K562 (cell line): ENCODE results near the gene SNRPD2. TPM values are rescaled to one million over a fixed set of nuclear protein-coding genes. Genes with fewer than 3 reads are reported as not detected.

Source experiments
- KLF16 ChIP-seq: IDR thresholded peaks from 2 replicates; pipeline ENCODE4 v1.6.1; 2016; ENCODE audit warnings: antibody characterized with exemption
- LEF1 ChIP-seq: fragments of 450-650 bp; IDR thresholded peaks from 2 replicates; pipeline ENCODE4 v1.6.1; 2016; ENCODE audit warnings: mild to moderate bottlenecking
- MEF2D ChIP-seq: conservative IDR thresholded peaks from 2 replicates; pipeline ENCODE4 v1.6.1; 2016; ENCODE audit warnings: low read depth, missing genetic modification characterization, missing compliant biosample characterization
- MIER1 ChIP-seq: fragments of 450-650 bp; IDR thresholded peaks from 2 replicates; pipeline ENCODE4 v1.6.1; 2016; ENCODE audit warnings: antibody characterized with exemption, mild to moderate bottlenecking, low read depth
- MTA2 ChIP-seq: fragments of 450-650 bp; IDR thresholded peaks from 2 replicates; pipeline ENCODE4 v1.6.1; 2016; ENCODE audit warnings: low read depth
- RHOXF2B ChIP-seq: fragments of 250-450 bp; sonication (Bioruptor Pico); conservative IDR thresholded peaks from 2 replicates; pipeline ENCODE4 v1.5.1; 2021
- polyA plus RNA-seq, 8 experiments: library from polyadenylated mRNA; depleted of rRNA in 4 of 8; stranded (reverse) in 5 of 8; unstranded in 3 of 8; fragments of >200 nt; fragmentation: Nextera tagmentation in 2 of 8; fragmentation: Illumina TruSeq in 1 of 8; extraction: Ambion mirVana in 2 of 8; extraction: Trizol in 1 of 8; gene quantifications; 2 replicates each; pipeline versions ENCODE4 v1.2.1 to v1.2.3, GENCODE V29; 2011 to 2014; ENCODE audit warnings: inconsistent platforms in 1 of 8, missing spikeins in 1 of 8
- total RNA-seq, 7 experiments: library from RNA; depleted of rRNA in 6 of 7; stranded (reverse); fragments of >200 nt in 6 of 7; fragmentation: Illumina TruSeq in 2 of 7; extraction: Trizol in 2 of 7; gene quantifications; 2 replicates each; pipeline versions ENCODE4 v1.2.1 to v1.2.3, GENCODE V29; 2011 to 2021; ENCODE audit warnings: low replicate concordance in 1 of 7
- TF ChIP-seq, protein P1 (sequence below): sonication (generic); formaldehyde crosslinking; IDR thresholded peaks from 2 replicates; pipeline ENCODE4 v1.8.1; 2023; ENCODE audit warnings: mild to moderate bottlenecking, missing genetic modification reagents
- TF ChIP-seq, protein P2 (sequence below): fragments of 450-650 bp; formaldehyde crosslinking; IDR thresholded peaks from 2 replicates; pipeline ENCODE4 v1.4.0; 2022; ENCODE audit warnings: missing genetic modification characterization
- TF ChIP-seq, protein P3 (sequence below): fragments of 450-650 bp; formaldehyde crosslinking; IDR thresholded peaks from 2 replicates; pipeline ENCODE4 v1.4.0; 2020; ENCODE audit warnings: mild to moderate bottlenecking
- TF ChIP-seq, protein P4 (sequence below): fragments of 450-650 bp; formaldehyde crosslinking; IDR thresholded peaks from 2 replicates; pipeline ENCODE4 v1.4.0; 2022; ENCODE audit warnings: missing genetic modification characterization
- TF ChIP-seq, protein P5 (sequence below): fragments of 250-450 bp; sonication (Bioruptor Pico); IDR thresholded peaks from 2 replicates; pipeline ENCODE4 v1.5.0; 2021; ENCODE audit warnings: mild to moderate bottlenecking, moderate library complexity
- TF ChIP-seq, protein P6 (sequence below), 3 experiments: fragments of 200-800 bp in 1 of 3; fragments of 250-450 bp in 1 of 3; fragments of 450-650 bp in 1 of 3; sonication (Bioruptor Pico) in 1 of 3; sonication (Bioruptor generic) in 1 of 3; formaldehyde crosslinking in 1 of 3; IDR thresholded peaks; 2 replicates each; pipeline versions ENCODE4 v1.6.1 to v1.8.0; 2016 to 2022; ENCODE audit warnings: mild to moderate bottlenecking in 2 of 3, missing genetic modification characterization in 2 of 3, missing compliant biosample characterization in 1 of 3, moderate library complexity in 1 of 3

SNRPD2 gene
- total and polyA plus RNA-seq, 9 of the 15 experiments (the other 6 are each of a cell fraction or from before 2014, with no cell fraction given): 728 to 4,411 (median 1,029) TPM

DNA sequence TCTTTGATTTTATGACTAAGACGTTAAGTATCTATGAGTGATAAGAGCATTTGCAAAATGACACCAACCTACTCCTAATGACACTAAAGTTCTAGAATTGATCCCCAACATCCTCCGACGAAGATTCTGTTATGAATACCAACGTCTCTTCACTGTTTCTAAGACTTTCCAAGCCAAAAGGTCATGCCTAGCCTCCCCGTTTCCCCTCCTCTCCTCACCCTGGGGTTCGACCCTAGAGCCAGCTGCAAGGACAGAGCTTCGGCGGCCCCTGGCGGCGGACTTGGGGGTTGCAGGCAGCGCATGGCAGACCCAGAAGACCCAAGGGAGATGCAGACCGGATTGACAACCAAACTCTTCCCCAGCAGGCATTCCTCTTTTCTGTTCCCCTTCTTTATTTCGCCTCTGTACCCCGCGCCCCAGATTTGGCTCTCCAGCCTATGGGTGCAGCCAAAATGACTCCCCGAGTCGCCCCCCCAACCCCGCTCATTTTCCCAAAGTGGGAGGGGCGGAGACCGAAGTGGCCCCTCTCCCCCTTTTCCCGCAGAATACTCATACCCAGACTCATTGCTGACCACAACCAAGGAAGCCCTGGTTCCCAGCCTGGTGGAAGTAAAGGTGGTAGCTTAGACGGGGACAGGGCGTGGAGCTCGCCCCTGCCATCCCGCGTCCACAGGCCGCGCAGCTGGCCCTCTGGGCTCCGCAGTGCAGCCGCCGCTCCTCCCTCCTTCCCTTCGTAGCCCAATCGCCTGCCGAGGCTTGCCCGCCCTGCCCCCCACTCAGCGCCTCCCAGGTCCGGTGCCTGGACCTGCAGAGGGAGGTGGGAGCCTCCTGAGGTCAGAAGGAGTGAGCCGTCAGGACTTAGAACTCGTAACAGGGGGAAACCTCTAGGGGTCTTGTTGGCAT, 48.5 kb downstream of the SNRPD2 start (continued):
- TF ChIP-seq, protein P1, sequence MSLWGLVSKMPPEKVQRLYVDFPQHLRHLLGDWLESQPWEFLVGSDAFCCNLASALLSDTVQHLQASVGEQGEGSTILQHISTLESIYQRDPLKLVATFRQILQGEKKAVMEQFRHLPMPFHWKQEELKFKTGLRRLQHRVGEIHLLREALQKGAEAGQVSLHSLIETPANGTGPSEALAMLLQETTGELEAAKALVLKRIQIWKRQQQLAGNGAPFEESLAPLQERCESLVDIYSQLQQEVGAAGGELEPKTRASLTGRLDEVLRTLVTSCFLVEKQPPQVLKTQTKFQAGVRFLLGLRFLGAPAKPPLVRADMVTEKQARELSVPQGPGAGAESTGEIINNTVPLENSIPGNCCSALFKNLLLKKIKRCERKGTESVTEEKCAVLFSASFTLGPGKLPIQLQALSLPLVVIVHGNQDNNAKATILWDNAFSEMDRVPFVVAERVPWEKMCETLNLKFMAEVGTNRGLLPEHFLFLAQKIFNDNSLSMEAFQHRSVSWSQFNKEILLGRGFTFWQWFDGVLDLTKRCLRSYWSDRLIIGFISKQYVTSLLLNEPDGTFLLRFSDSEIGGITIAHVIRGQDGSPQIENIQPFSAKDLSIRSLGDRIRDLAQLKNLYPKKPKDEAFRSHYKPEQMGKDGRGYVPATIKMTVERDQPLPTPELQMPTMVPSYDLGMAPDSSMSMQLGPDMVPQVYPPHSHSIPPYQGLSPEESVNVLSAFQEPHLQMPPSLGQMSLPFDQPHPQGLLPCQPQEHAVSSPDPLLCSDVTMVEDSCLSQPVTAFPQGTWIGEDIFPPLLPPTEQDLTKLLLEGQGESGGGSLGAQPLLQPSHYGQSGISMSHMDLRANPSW (CRISPR knock-in tag): no peak
- TF ChIP-seq, protein P2, sequence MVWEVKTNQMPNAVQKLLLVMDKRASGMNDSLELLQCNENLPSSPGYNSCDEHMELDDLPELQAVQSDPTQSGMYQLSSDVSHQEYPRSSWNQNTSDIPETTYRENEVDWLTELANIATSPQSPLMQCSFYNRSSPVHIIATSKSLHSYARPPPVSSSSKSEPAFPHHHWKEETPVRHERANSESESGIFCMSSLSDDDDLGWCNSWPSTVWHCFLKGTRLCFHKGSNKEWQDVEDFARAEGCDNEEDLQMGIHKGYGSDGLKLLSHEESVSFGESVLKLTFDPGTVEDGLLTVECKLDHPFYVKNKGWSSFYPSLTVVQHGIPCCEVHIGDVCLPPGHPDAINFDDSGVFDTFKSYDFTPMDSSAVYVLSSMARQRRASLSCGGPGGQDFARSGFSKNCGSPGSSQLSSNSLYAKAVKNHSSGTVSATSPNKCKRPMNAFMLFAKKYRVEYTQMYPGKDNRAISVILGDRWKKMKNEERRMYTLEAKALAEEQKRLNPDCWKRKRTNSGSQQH: no peak
- TF ChIP-seq RHOXF2B (CRISPR knock-in tag) (no peak), MEF2D (tag) (no peak), LEF1 (no peak), MIER1 (no peak; the same call in 1 of the 2 replicates), KLF16 (peak; percentile 78), MTA2 (no peak)
- TF ChIP-seq, protein P3, sequence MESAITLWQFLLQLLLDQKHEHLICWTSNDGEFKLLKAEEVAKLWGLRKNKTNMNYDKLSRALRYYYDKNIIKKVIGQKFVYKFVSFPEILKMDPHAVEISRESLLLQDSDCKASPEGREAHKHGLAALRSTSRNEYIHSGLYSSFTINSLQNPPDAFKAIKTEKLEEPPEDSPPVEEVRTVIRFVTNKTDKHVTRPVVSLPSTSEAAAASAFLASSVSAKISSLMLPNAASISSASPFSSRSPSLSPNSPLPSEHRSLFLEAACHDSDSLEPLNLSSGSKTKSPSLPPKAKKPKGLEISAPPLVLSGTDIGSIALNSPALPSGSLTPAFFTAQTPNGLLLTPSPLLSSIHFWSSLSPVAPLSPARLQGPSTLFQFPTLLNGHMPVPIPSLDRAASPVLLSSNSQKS (CRISPR knock-in tag): no peak
- TF ChIP-seq, protein P4, sequence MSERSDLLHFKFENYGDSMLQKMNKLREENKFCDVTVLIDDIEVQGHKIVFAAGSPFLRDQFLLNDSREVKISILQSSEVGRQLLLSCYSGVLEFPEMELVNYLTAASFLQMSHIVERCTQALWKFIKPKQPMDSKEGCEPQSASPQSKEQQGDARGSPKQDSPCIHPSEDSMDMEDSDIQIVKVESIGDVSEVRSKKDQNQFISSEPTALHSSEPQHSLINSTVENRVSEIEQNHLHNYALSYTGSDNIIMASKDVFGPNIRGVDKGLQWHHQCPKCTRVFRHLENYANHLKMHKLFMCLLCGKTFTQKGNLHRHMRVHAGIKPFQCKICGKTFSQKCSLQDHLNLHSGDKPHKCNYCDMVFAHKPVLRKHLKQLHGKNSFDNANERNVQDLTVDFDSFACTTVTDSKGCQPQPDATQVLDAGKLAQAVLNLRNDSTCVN (CRISPR knock-in tag): no peak
- TF ChIP-seq, protein P5, sequence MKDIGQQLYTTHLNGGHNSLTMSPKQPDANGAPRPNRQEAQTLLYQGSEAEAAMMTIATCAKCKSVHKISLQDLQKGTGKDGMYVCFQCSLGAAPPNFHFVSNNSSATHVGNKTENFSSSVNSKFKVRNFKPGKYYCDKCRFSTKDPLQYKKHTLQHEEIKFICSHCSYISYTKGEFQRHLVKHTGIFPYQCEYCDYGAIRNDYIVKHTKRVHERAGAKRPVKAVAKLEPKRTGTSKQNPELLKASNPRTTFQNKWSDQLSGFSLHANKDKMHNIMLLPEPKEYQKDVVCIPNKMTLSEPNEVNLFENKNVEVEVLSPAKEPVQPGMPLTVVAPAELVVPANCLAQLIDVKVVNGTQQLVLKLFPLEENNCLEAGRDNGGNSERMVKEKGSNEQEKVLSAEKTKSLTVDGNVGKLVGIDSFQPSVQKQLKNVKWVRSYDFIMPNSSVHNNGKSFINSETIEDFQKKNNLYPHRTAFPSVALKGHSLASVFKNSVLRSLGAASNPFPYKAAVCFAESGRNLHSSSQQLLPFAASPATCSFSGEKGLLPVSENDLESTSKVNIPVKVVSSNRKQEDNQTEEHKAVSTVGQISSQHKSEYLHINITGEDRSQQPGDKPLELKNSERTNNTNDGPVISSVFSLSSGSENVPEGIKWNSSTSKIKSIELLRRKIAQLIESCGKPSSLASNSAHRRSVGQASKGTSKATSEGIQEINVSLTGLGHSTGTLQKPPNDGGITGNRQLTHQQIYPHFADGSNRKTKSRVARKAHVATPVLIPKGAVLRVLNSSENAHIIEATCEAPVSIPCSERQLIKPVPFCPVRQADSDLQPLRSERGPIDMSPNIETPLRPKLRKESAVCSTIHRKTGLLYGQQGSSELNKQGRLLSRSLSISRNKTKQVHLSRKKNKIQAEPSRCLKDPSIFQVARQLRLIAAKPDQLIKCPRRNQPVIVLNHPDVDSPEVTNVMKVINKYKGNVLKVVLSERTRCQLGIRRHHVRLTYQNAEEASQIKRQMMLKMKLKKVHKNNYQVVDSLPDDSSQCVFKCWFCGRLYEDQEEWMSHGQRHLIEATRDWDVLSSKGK (CRISPR knock-in tag): no peak
- TF ChIP-seq, protein P6, sequence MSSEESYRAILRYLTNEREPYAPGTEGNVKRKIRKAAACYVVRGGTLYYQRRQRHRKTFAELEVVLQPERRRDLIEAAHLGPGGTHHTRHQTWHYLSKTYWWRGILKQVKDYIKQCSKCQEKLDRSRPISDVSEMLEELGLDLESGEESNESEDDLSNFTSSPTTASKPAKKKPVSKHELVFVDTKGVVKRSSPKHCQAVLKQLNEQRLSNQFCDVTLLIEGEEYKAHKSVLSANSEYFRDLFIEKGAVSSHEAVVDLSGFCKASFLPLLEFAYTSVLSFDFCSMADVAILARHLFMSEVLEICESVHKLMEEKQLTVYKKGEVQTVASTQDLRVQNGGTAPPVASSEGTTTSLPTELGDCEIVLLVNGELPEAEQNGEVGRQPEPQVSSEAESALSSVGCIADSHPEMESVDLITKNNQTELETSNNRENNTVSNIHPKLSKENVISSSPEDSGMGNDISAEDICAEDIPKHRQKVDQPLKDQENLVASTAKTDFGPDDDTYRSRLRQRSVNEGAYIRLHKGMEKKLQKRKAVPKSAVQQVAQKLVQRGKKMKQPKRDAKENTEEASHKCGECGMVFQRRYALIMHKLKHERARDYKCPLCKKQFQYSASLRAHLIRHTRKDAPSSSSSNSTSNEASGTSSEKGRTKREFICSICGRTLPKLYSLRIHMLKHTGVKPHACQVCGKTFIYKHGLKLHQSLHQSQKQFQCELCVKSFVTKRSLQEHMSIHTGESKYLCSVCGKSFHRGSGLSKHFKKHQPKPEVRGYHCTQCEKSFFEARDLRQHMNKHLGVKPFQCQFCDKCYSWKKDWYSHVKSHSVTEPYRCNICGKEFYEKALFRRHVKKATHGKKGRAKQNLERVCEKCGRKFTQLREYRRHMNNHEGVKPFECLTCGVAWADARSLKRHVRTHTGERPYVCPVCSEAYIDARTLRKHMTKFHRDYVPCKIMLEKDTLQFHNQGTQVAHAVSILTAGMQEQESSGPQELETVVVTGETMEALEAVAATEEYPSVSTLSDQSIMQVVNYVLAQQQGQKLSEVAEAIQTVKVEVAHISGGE (CRISPR knock-in tag; IDR thresholded peaks at IDR 0.05): no peak
